ENCODE data around the gene ALPG.
"Not testable (repeated sequence)": the region's sequence is repeated elsewhere in the genome, so short reads cannot be mapped to it uniquely, and the experiment has no call there.

Gene ALPG

GRCh38 chr2:232398293-232399034 is 8.2 kb upstream of the ALPG start:
- DNase-seq, result no peak

GRCh38 chr2:232400256-232401015 is 6.2 kb upstream of the ALPG start:
- peak; percentile 37 for DNase-seq

GRCh38 chr2:232402518-232402917 is 4.1 kb upstream of the ALPG start:
- no peak for DNase-seq

DNA sequence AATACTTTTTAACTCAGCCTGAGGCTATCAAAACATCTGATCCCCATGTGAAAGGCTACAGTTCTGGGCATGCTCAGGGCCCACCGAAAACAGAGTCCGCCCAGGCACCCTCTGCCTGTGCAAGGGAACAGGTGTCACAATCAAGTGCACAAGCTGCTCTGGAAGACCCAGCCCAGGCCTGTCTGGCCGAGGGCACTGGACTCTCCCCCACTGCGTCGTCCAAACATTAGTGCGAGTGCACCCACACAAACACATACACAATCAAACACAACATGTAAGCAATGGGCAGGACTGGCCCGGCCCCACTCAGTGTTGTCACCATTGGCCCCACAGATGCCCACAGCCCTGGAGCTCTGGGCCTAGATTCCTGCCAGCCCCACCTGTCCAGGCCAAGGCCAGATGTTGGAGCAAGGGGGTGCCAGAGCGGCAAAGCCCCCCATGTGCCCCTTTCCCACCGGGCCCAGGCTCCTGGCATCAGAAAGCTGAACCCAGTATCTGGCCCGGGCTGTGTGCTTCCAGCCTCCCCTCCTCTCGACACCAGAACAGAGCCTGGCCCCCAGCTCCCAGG is 617 bp upstream of the ALPG start:
- DNase-seq, result no peak

GRCh38 chr2:232407428-232408150 is 945 bp downstream of the ALPG start:
- DNase-seq, result not testable (repeated sequence)

DNA sequence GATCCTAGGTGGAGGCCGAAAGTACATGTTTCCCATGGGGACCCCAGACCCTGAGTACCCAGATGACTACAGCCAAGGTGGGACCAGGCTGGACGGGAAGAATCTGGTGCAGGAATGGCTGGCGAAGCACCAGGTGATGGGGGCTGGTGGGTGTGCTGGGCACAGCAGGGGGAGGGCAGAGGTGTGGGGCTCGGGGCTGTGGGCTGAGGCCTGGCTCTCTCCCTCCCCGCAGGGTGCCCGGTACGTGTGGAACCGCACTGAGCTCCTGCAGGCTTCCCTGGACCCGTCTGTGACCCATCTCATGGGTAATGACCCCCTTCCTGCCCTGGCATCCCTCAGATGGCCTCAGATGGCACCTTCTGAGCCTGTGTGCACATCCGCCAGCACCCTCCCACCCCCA is 1.6 kb downstream of the ALPG start:
- DNase-seq, result not testable (repeated sequence)

DNA sequence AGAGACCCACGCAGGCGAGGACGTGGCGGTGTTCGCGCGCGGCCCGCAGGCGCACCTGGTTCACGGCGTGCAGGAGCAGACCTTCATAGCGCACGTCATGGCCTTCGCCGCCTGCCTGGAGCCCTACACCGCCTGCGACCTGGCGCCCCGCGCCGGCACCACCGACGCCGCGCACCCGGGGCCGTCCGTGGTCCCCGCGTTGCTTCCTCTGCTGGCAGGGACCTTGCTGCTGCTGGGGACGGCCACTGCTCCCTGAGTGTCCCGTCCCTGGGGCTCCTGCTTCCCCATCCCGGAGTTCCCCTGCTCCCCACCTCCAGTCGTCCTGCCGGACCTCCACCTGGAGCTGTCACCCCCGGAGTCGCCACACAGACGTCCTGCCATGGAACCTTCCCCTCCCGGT is 3.0 kb downstream of the ALPG start:
- DNase-seq, result not testable (repeated sequence)

GRCh38 chr2:232410238-232410900 is 3.7 kb downstream of the ALPG start:
- no peak for DNase-seq

DNA sequence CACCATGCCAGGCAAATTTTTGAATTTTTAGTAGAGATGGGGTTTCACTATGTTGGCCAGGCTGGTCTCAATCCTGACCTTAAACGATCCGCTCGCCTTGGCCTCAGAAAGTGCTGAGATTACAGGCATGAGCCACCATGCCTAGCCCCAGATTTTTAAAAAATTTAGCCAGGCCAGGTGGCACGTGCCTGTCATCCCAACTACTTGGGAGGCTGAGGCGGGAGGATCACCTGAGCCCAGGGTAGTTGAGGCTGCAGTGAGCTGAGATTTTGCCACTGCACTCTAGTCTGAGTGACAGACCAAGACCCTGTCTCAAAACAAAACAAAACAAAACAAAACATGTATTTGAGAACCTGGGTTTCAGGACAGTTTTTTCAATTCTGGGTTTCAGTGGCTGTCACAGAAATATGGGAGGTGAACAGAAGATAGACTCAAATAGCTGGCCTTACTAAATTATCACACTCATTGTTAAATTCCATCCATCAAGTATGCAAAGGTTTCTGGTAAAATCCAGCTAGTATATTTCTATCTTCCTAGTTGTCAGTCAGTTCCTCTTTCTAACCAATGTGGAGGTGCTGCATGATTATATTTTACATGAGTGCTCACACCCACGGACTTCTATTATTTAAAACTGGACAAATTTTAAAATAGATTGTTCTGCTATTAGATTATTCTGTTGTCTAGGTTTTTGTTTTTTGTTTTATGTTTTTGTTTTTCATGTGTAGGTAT is 5.4 kb downstream of the ALPG start:
- DNase-seq, result no peak

DNA sequence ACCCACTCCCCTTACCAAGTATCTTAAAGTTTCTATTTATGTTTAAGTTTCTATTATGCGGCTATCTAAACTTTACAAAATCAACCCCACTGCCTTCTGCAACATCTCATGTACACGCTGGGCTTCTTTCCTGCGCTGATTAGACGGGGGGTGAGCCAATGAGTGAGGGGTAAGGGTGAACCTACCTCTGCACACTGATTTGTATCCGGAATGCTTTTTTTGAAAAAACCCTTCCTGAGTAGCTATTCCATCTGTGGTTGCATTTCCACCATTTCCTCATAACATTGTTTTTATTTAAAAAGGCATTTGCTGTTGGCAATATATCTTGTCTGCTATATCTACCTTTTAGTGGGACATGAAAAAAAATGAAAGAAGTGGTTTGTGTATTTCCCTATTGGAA is 6.3 kb downstream of the ALPG start:
- DNase-seq, result no peak

- no peak for DNase-seq
These were observed 8.6 kb downstream of the ALPG start for GRCh38 chr2:232415138-232415690.

GRCh38 chr2:232415736-232416520 is 9.3 kb downstream of the ALPG start:
- DNase-seq, result no peak

- no peak for DNase-seq
These were observed 10.2 kb downstream of the ALPG start for GRCh38 chr2:232416521-232417470.

DNA sequence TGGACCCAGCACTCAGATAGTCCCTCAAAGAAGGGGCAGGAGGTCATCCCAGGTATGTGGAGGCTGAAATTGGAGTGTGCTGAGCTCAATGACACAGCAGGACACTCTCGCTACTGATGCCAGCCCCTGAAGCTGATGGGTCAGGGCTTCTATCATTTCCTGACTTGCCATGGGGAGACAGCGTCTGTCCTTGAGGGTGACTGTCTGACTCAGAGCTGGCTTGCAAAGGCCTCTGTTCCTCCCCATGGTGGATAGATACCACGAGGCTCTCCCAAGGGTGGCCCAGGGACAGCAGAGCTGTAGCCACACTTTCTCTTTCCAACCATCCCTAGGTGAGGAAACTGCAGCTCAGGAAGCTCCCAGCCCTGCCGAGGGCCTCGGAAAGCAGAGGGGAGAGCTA is 10.8 kb downstream of the ALPG start:
- DNase-seq, result no peak

GRCh38 chr2:232418056-232418455 is 11.4 kb downstream of the ALPG start:
- no peak for DNase-seq

- DNase-seq, result no peak
These were observed 12.0 kb downstream of the ALPG start for GRCh38 chr2:232418466-232419244.

GRCh38 chr2:232419245-232420072 is 12.8 kb downstream of the ALPG start:
- DNase-seq, result no peak

GRCh38 chr2:232420073-232420454 is 13.4 kb downstream of the ALPG start:
- DNase-seq, result no peak

Data from NCI-H1694 (cell line).